ENCODE results near the gene PRPF40A. TPM values are rescaled to one million over a fixed set of nuclear protein-coding genes. Genes with fewer than 3 reads are reported as not detected.

Gene PRPF40A
- total RNA-seq, 1 experiment from 2014 or later, result 166 TPM

DNA sequence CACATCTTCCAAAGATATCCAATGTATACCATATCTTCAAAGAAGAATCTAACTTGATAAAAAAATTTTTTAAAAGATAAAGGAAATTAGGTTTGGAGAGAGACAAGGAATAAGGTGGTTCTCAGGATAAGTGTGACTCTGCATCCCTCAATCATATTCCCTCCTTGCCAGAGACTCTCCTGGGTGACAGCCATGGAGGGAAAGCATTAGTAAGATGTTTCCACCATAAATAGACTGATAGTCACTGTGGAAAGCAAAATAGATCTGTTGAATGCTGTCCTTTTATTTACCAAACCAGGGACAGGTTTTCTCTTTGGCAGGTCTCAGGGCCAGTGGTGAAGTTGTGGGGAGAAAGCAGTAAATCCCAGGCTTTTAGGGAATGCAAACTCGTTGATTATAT is 107.6 kb downstream of the PRPF40A start:
- no TSS peak for BruUV-seq (replicated peaks)
- Histone ChIP-seq H3K27me3 (replicated peaks; ENCODE audit: insufficient read depth, low read depth, low read length, poor library complexity) (no peaks in the 10 kb centered on the region), H3K9me3 (ENCODE audit: low read depth, low read length, poor library complexity, severe bottlenecking) (no peaks in the 10 kb centered on the region), H3K27ac (ENCODE audit: low read depth, low read length, poor library complexity, severe bottlenecking) (no peak overlapping the region), H3K4me1 (ENCODE audit: insufficient read depth, low read length, poor library complexity, severe bottlenecking) (peaks cover 21% of the 10 kb centered on the region), H3K36me3 (ENCODE audit: insufficient read depth, low read length, poor library complexity, severe bottlenecking) (no peaks in the 10 kb centered on the region), H3K4me3 (ENCODE audit: low read depth, low read length, poor library complexity, severe bottlenecking) (no peak overlapping the region)
- TF ChIP-seq, protein P1, sequence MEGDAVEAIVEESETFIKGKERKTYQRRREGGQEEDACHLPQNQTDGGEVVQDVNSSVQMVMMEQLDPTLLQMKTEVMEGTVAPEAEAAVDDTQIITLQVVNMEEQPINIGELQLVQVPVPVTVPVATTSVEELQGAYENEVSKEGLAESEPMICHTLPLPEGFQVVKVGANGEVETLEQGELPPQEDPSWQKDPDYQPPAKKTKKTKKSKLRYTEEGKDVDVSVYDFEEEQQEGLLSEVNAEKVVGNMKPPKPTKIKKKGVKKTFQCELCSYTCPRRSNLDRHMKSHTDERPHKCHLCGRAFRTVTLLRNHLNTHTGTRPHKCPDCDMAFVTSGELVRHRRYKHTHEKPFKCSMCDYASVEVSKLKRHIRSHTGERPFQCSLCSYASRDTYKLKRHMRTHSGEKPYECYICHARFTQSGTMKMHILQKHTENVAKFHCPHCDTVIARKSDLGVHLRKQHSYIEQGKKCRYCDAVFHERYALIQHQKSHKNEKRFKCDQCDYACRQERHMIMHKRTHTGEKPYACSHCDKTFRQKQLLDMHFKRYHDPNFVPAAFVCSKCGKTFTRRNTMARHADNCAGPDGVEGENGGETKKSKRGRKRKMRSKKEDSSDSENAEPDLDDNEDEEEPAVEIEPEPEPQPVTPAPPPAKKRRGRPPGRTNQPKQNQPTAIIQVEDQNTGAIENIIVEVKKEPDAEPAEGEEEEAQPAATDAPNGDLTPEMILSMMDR (conservative IDR thresholded peaks at IDR 0.05; ENCODE audit: low read depth, low read length), result no peak
- no peak for TF ChIP-seq EZH2 (IDR thresholded peaks at IDR 0.05; ENCODE audit: borderline replicate concordance, low read depth, low read length, poor library complexity, severe bottlenecking)
- no peak for DNase-seq (ENCODE audit: low spot score)
- intact Hi-C loops (cut with micrococcal nuclease; ENCODE audit: unreplicated experiment), result no loop called here
- ChIA-PET CTCF (no interaction called here), POLR2A (ENCODE audit: low non-redundant PET) (no interaction called here)

DNA sequence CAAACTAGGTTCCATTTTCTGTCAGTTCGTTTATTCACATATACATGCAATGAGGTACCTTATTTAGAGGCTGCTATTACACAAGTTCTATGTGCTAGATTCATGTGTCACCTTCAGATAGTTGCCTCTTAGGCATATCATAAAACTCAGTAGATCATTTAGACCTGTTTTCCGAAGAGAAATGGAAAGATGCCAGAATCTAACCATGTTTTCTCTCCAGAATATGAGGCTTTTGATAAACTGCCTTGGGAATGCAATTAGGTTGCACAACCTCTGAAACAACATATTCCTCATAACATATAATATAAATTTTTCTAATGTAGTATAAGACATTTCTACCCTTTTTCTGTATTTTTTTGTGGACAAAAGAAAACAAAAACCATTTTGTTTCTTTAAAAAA is 108.1 kb downstream of the PRPF40A start:
- CTCF ChIA-PET, result no interaction called here
- H3K27ac ChIP-seq (ENCODE audit: low read depth, low read length, poor library complexity, severe bottlenecking), result no peak overlapping the region
- DNase-seq (ENCODE audit: low spot score), result no peak
- H3K9me3 ChIP-seq (ENCODE audit: low read depth, low read length, poor library complexity, severe bottlenecking), result no peaks in the 10 kb centered on the region
- peaks cover 21% of the 10 kb centered on the region for H3K4me1 ChIP-seq (ENCODE audit: insufficient read depth, low read length, poor library complexity, severe bottlenecking)
- BruUV-seq (replicated peaks), result no TSS peak
- H3K36me3 ChIP-seq (ENCODE audit: insufficient read depth, low read length, poor library complexity, severe bottlenecking), result no peaks in the 10 kb centered on the region
- no peak for TF ChIP-seq EZH2 (IDR thresholded peaks at IDR 0.05; ENCODE audit: borderline replicate concordance, low read depth, low read length, poor library complexity, severe bottlenecking)
- TF ChIP-seq, protein P1 (conservative IDR thresholded peaks at IDR 0.05; ENCODE audit: low read depth, low read length), result no peak
- no peak overlapping the region for H3K4me3 ChIP-seq (ENCODE audit: low read depth, low read length, poor library complexity, severe bottlenecking)
- intact Hi-C loops (cut with micrococcal nuclease; ENCODE audit: unreplicated experiment), result no loop called here
- no peaks in the 10 kb centered on the region for H3K27me3 ChIP-seq (replicated peaks; ENCODE audit: insufficient read depth, low read depth, low read length, poor library complexity)
- POLR2A ChIA-PET (ENCODE audit: low non-redundant PET), result no interaction called here

DNA sequence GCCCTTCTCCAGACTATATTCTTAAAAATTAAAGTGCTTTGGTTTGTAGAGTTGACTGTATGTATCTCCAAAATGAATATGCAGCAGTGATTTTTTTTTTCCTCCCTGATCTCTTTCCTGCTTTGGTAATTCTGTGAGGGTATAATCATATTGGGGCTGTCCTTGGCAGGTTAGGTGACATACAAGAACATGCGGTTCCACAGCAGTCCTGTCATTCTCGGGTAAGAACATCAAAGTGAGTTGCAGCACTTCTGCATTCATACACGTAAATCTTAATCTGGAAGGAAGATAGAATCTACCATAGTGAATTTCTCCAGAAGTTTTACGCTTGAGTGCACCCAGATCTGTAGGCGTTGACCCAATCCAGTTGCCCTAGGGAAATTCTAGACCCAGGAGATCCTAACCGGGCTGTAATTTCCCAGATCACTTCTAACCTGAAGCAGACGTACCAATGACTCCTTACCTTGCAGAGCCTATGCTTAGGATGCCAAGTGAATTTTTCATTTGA is 109.4 kb downstream of the PRPF40A start:
- intact Hi-C loops (cut with micrococcal nuclease; ENCODE audit: unreplicated experiment), result no loop called here
- DNase-seq (ENCODE audit: low spot score), result no peak
- no peaks in the 10 kb centered on the region for H3K9me3 ChIP-seq (ENCODE audit: low read depth, low read length, poor library complexity, severe bottlenecking)
- ChIA-PET POLR2A (ENCODE audit: low non-redundant PET) (no interaction called here), CTCF (no interaction called here)
- H3K4me3 ChIP-seq (ENCODE audit: low read depth, low read length, poor library complexity, severe bottlenecking), result no peak overlapping the region
- H3K4me1 ChIP-seq (ENCODE audit: insufficient read depth, low read length, poor library complexity, severe bottlenecking), result peaks cover 21% of the 10 kb centered on the region
- TF ChIP-seq EZH2 (IDR thresholded peaks at IDR 0.05; ENCODE audit: borderline replicate concordance, low read depth, low read length, poor library complexity, severe bottlenecking), result no peak
- TF ChIP-seq, protein P1 (conservative IDR thresholded peaks at IDR 0.05; ENCODE audit: low read depth, low read length), result no peak
- H3K36me3 ChIP-seq (ENCODE audit: insufficient read depth, low read length, poor library complexity, severe bottlenecking), result no peaks in the 10 kb centered on the region
- no TSS peak for BruUV-seq (replicated peaks)
- no peak overlapping the region for H3K27ac ChIP-seq (ENCODE audit: low read depth, low read length, poor library complexity, severe bottlenecking)
- no peaks in the 10 kb centered on the region for H3K27me3 ChIP-seq (replicated peaks; ENCODE audit: insufficient read depth, low read depth, low read length, poor library complexity)
